OCI-LY3 (cell line): ENCODE data around the gene LUM.

Experiments used
- H2AFZ ChIP-seq: fragments of 200-600, 300-600 bp; shearing (Covaris generic); 2 replicates; pipeline ENCODE4 v1.6.0; 2014; ENCODE audit warnings: antibody characterized with exemption, low read depth, low read length
- H3K27ac ChIP-seq: fragments of 200-600, 300-600 bp; sonication (generic); 2 replicates; pipeline ENCODE4 v1.5.1; 2014; ENCODE audit warnings: mild to moderate bottlenecking, low read length, moderate library complexity, mixed read lengths
- H3K27me3 ChIP-seq: fragments of 200-600, 300-600 bp; sonication (generic); 2 replicates; pipeline ENCODE4 v1.6.1; 2014; ENCODE audit warnings: low read depth, low read length, mixed read lengths
- H3K36me3 ChIP-seq: fragments of 200-600, 300-600 bp; sonication (generic); replicated peaks from 2 replicates; pipeline ENCODE3; 2014; ENCODE audit warnings: low read depth, low read length, mixed read lengths
- H3K4me1 ChIP-seq: fragments of 300-600, 200-600 bp; sonication (generic); 2 replicates; pipeline ENCODE4 v1.6.1; 2014; ENCODE audit warnings: low read length, mixed read lengths
- H3K4me2 ChIP-seq: fragments of 200-600, 300-600 bp; sonication (generic); 2 replicates; pipeline ENCODE4 v1.6.1; 2014; ENCODE audit warnings: low read length, mixed read lengths
- H3K4me3 ChIP-seq: fragments of 300-600, 200-600 bp; sonication (generic); 2 replicates; pipeline ENCODE4 v1.5.1; 2014; ENCODE audit warnings: antibody characterized with exemption, mild to moderate bottlenecking, low read length, moderate library complexity
- H3K79me2 ChIP-seq: fragments of 300-600, 200-600 bp; shearing (Covaris generic); 2 replicates; pipeline ENCODE4 v1.6.1; 2014; ENCODE audit warnings: mild to moderate bottlenecking, low read length, mixed read lengths
- H3K9ac ChIP-seq: fragments of 300-600, 200-600 bp; shearing (Covaris generic); 2 replicates; pipeline ENCODE4 v1.6.0; 2014; ENCODE audit warnings: mild to moderate bottlenecking, low read length, moderate library complexity
- H3K9me3 ChIP-seq: fragments of 200-600, 300-600 bp; shearing (Covaris generic); 2 replicates; pipeline ENCODE4 v1.6.1; 2014; ENCODE audit warnings: low read length, mixed read lengths; ENCODE audit not compliant: insufficient read depth
- H4K20me1 ChIP-seq: fragments of 200-600, 300-600 bp; sonication (generic); 2 replicates; pipeline ENCODE4 v1.6.1; 2016; ENCODE audit warnings: low read length, mixed read lengths; ENCODE audit not compliant: insufficient read depth
- EZH2phosphoT487 ChIP-seq: fragments of 200-600 bp; shearing (Covaris generic); IDR thresholded peaks from 2 replicates; pipeline ENCODE4 v1.6.1; 2018; ENCODE audit warnings: antibody characterized with exemption, mixed run types, low read depth
- TF ChIP-seq, protein P1 (sequence below): fragments of 200-600, 300-600 bp; sonication (generic); IDR thresholded peaks from 2 replicates; pipeline ENCODE4 v1.5.1; 2014; ENCODE audit warnings: antibody characterized with exemption, low read length, low read depth

Gene LUM

DNA sequence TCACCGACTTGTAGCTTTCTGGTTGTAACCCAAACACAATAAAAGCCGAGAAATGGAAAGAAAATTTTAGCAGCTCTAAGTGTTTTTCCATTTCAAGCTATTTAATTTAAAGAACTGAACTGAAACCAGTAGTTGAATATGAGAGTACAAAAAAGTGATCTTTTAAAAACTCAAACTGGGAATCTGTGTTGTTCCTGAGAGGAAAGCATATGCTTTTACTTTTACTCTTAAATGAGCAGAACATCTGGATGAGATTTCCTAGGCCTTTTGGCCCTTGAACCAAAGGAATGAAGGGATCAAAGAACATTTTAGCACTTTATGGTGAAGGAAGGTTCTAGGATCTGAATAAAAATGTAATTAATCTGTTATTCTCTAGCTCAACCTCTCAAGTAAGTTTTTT is 54.8 kb downstream of the LUM start:
- Histone ChIP-seq H3K27ac (no peak overlapping the region), H3K79me2 (no peaks in the 10 kb centered on the region), H3K4me1 (no peaks in the 10 kb centered on the region), H3K9me3 (no peaks in the 10 kb centered on the region), H3K9ac (no peak overlapping the region), H4K20me1 (no peaks in the 10 kb centered on the region), H3K4me2 (no peak overlapping the region), H3K27me3 (no peaks in the 10 kb centered on the region), H2AFZ (no peak overlapping the region), H3K4me3 (no peak overlapping the region), H3K36me3 (no peaks in the 10 kb centered on the region)
- no peak for TF ChIP-seq EZH2phosphoT487
- TF ChIP-seq, protein P1, sequence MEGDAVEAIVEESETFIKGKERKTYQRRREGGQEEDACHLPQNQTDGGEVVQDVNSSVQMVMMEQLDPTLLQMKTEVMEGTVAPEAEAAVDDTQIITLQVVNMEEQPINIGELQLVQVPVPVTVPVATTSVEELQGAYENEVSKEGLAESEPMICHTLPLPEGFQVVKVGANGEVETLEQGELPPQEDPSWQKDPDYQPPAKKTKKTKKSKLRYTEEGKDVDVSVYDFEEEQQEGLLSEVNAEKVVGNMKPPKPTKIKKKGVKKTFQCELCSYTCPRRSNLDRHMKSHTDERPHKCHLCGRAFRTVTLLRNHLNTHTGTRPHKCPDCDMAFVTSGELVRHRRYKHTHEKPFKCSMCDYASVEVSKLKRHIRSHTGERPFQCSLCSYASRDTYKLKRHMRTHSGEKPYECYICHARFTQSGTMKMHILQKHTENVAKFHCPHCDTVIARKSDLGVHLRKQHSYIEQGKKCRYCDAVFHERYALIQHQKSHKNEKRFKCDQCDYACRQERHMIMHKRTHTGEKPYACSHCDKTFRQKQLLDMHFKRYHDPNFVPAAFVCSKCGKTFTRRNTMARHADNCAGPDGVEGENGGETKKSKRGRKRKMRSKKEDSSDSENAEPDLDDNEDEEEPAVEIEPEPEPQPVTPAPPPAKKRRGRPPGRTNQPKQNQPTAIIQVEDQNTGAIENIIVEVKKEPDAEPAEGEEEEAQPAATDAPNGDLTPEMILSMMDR = no peak

DNA sequence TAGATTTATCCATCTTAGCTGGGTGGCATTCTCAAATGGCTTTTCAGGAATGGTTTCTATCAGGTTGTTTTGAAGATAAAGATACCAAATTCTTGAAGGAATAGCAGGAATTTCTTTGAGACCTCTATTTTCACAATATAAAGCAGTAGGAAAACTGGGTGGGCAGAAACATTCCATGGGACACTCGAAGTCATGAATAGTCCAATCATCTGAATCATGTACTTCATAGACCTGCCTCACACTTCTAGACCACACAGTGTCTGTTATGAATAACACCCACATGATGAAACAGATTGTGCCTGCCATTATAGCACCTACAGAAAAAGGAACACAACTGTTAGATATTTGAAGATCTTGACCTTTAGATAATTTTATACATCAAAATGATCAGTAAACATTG is 55.3 kb downstream of the LUM start:
- H3K4me1 ChIP-seq = no peaks in the 10 kb centered on the region
- no peak overlapping the region for H3K4me3 ChIP-seq
- no peak overlapping the region for H3K9ac ChIP-seq
- no peaks in the 10 kb centered on the region for H4K20me1 ChIP-seq
- no peak overlapping the region for H3K4me2 ChIP-seq
- H3K27me3 ChIP-seq = no peaks in the 10 kb centered on the region
- TF ChIP-seq EZH2phosphoT487 = no peak
- TF ChIP-seq, protein P1 = no peak
- no peaks in the 10 kb centered on the region for H3K36me3 ChIP-seq
- H3K79me2 ChIP-seq = no peaks in the 10 kb centered on the region
- H2AFZ ChIP-seq = no peak overlapping the region
- no peak overlapping the region for H3K27ac ChIP-seq
- H3K9me3 ChIP-seq = no peaks in the 10 kb centered on the region

- Histone ChIP-seq H3K27me3 (no peaks in the 10 kb centered on the region), H3K4me2 (no peak overlapping the region), H4K20me1 (no peaks in the 10 kb centered on the region), H3K27ac (no peak overlapping the region), H3K79me2 (no peaks in the 10 kb centered on the region), H2AFZ (no peak overlapping the region), H3K36me3 (no peaks in the 10 kb centered on the region), H3K4me1 (no peaks in the 10 kb centered on the region), H3K9me3 (no peaks in the 10 kb centered on the region), H3K4me3 (no peak overlapping the region), H3K9ac (no peak overlapping the region)
- TF ChIP-seq EZH2phosphoT487 = no peak
- TF ChIP-seq, protein P1 = no peak
Observed at GRCh38 chr12:91053951-91054715, 57.2 kb downstream of the LUM start.
